Measurements from ENCODE around the gene LNX1. TPM values are rescaled to one million over a fixed set of nuclear protein-coding genes. Genes with fewer than 3 reads are reported as not detected.

The LNX1 gene
- total and polyA plus RNA-seq, 10 of the 15 experiments (the other 5 are each of a cell fraction or from before 2014, with no cell fraction given): 0.72 to 1.4 (median 1.0) TPM

DNA sequence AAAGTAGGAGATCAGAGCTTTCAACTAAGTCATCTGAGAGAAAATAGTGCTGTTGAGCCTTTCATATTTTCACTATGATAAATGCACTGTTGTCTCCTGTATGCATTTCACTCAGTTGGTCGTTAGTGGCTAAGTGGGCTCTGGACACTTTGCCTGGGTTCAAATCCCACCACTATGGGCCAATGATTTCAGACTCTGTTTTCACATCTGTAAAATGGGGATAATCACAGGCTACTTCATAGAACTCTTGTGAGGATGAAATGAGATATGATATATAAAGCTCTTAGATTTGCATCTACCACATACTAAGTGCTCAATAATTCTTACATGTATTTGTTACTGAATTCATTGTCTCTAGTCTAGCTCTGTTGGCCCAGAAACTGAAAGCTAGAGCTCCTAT, 16.8 kb downstream of the LNX1 start:
- Histone ChIP-seq H3K4me1 (ENCODE audit: control insufficient read depth, insufficient read depth, low read length) (no peaks in the 10 kb centered on the region), H3K4me3 (no peak overlapping the region), H4K20me1 (ENCODE audit: control insufficient read depth, insufficient read depth) (no peaks in the 10 kb centered on the region), H3K9me3 (replicated peaks; ENCODE audit: control insufficient read depth, insufficient read depth, low read length) (no peaks in the 10 kb centered on the region), H3K79me2 (ENCODE audit: control insufficient read depth, insufficient read depth, low read length) (no peaks in the 10 kb centered on the region), H3K4me2 (ENCODE audit: control insufficient read depth, insufficient read depth) (no peak overlapping the region), H3K9ac (ENCODE audit: control insufficient read depth, insufficient read depth, low read length) (no peak overlapping the region), H3K27me3 (replicated peaks in 1 of 2; ENCODE audit: control insufficient read depth in 2 of 2, insufficient read depth in 2 of 2, low read length in 1 of 2) (no peaks in the 10 kb centered on the region), H3K27ac (ENCODE audit: control insufficient read depth, insufficient read depth) (no peak overlapping the region), H3K36me3 (ENCODE audit: control insufficient read depth in 2 of 2, insufficient read depth in 2 of 2, low read length in 1 of 2) (no peaks in the 10 kb centered on the region), H2AFZ (ENCODE audit: control insufficient read depth, low read depth, low read length) (no peak overlapping the region)
- ATAC-seq (no peak), FAIRE-seq (no peak), DNase-seq (ENCODE audit: low read depth, low spot score) (no peak)
- BruUV-seq (replicated peaks): no TSS peak
- RAD21 ChIA-PET (ENCODE audit: unreplicated experiment): no interaction called here
- WGBS (ENCODE audit: insufficient coverage, insufficient replicate concordance, low lambda C conversion rate, missing lambda C conversion rate): 0% methylated on average over 1 of the region's 1 CpG
- intact Hi-C loops (cut with micrococcal nuclease; ENCODE audit: unreplicated experiment): no loop called here
- SMC1A ChIA-PET (ENCODE audit: uncharacterized antibody, unreplicated experiment): interaction anchor here (1.1 to 1.2 kb wide), 2 partner anchors 16 to 43 kb away, joined by 4 read pairs; no protein-coding TSS in a partner anchor
- CTCF ChIA-PET: interaction anchor here (0.9 kb wide), 1 partner anchor 10 kb away, joined by 4 read pairs; no protein-coding TSS in a partner anchor
- POLR2A ChIA-PET: no interaction called here
- TF ChIP-seq SUPT20H (IDR thresholded peaks at IDR 0.05; ENCODE audit: borderline replicate concordance, control insufficient read depth, low read depth, low read length): no peak
- no peak for TF ChIP-seq NBN (IDR thresholded peaks at IDR 0.05)
- TF ChIP-seq TCF3 (IDR thresholded peaks at IDR 0.05; ENCODE audit: borderline replicate concordance, insufficient read depth, low read depth, low read length): no peak
- no peak for TF ChIP-seq FOXK2 (IDR thresholded peaks at IDR 0.05)
- no peak for TF ChIP-seq SUZ12 (IDR thresholded peaks at IDR 0.05; ENCODE audit: unreplicated experiment)
- TF ChIP-seq CEBPB (IDR thresholded peaks at IDR 0.05; ENCODE audit: borderline replicate concordance in 1 of 2, low read depth in 2 of 2, low read length in 2 of 2): no peak
- in situ Hi-C loops (cut with MboI): no loop called here

DNA sequence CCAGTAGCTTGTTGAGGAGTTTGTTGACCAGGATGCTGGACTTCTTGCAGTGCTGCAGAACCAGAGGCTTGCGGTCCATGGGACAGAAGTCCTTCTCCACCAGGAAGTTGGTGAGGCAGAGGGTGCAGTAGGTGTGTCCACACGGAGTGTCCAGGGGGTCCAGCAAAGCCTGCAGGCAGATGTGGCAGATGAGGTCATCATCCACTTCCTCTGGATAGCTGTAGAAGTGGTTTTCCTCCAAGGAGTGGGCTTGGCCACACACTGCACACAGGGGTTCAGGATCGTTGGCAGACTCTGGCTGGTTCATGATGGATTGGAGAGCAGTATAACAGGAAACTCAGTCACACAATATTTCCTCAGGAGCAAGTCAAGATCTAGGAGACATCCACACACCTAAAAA, 17.6 kb downstream of the LNX1 start:
- Histone ChIP-seq H3K4me3 (no peak overlapping the region), H3K9ac (ENCODE audit: control insufficient read depth, insufficient read depth, low read length) (no peak overlapping the region), H3K9me3 (replicated peaks; ENCODE audit: control insufficient read depth, insufficient read depth, low read length) (no peaks in the 10 kb centered on the region), H3K4me2 (ENCODE audit: control insufficient read depth, insufficient read depth) (no peak overlapping the region), H3K4me1 (ENCODE audit: control insufficient read depth, insufficient read depth, low read length) (no peaks in the 10 kb centered on the region), H3K27me3 (replicated peaks in 1 of 2; ENCODE audit: control insufficient read depth in 2 of 2, insufficient read depth in 2 of 2, low read length in 1 of 2) (no peaks in the 10 kb centered on the region), H3K36me3 (ENCODE audit: control insufficient read depth in 2 of 2, insufficient read depth in 2 of 2, low read length in 1 of 2) (no peaks in the 10 kb centered on the region), H2AFZ (ENCODE audit: control insufficient read depth, low read depth, low read length) (no peak overlapping the region), H3K27ac (ENCODE audit: control insufficient read depth, insufficient read depth) (no peak overlapping the region), H4K20me1 (ENCODE audit: control insufficient read depth, insufficient read depth) (no peaks in the 10 kb centered on the region), H3K79me2 (ENCODE audit: control insufficient read depth, insufficient read depth, low read length) (no peaks in the 10 kb centered on the region)
- DNase-seq (ENCODE audit: low read depth, low spot score) (no peak), FAIRE-seq (no peak), ATAC-seq (no peak)
- POLR2A ChIA-PET: no interaction called here
- CTCF ChIA-PET: no interaction called here
- in situ Hi-C loops (cut with MboI) (no loop called here), intact Hi-C loops (cut with micrococcal nuclease; ENCODE audit: unreplicated experiment) (no loop called here)
- no TSS peak for BruUV-seq (replicated peaks)
- RAD21 ChIA-PET (ENCODE audit: unreplicated experiment): no interaction called here
- SMC1A ChIA-PET (ENCODE audit: uncharacterized antibody, unreplicated experiment): interaction anchor here (1.1 kb wide), 1 partner anchor 44 kb away, joined by 4 read pairs; no protein-coding TSS in a partner anchor
- WGBS (ENCODE audit: insufficient coverage, insufficient replicate concordance, low lambda C conversion rate, missing lambda C conversion rate): 35% methylated on average over 3 of the region's 3 CpGs
- TF ChIP-seq MEF2A (IDR thresholded peaks at IDR 0.05; ENCODE audit: insufficient read depth, low read depth, low read length): no peak
- no peak for TF ChIP-seq CREB1 (IDR thresholded peaks at IDR 0.05; ENCODE audit: low read depth)
- no peak for TF ChIP-seq TCF7 (IDR thresholded peaks at IDR 0.05; ENCODE audit: borderline replicate concordance)
- TF ChIP-seq PAX5 (IDR thresholded peaks at IDR 0.05; ENCODE audit: borderline replicate concordance, low read depth, low read length): no peak
- TF ChIP-seq POLR2A (IDR thresholded peaks at IDR 0.05; ENCODE audit: low read depth, low read length): no peak
- no peak for TF ChIP-seq SUZ12 (IDR thresholded peaks at IDR 0.05; ENCODE audit: unreplicated experiment)
- no peak for TF ChIP-seq HCFC1 (IDR thresholded peaks at IDR 0.05; ENCODE audit: low read length)
- TF ChIP-seq USF1 (IDR thresholded peaks at IDR 0.05; ENCODE audit: borderline replicate concordance, extremely low read length, insufficient read depth, low read depth, low read length): no peak
- TF ChIP-seq, protein P1, sequence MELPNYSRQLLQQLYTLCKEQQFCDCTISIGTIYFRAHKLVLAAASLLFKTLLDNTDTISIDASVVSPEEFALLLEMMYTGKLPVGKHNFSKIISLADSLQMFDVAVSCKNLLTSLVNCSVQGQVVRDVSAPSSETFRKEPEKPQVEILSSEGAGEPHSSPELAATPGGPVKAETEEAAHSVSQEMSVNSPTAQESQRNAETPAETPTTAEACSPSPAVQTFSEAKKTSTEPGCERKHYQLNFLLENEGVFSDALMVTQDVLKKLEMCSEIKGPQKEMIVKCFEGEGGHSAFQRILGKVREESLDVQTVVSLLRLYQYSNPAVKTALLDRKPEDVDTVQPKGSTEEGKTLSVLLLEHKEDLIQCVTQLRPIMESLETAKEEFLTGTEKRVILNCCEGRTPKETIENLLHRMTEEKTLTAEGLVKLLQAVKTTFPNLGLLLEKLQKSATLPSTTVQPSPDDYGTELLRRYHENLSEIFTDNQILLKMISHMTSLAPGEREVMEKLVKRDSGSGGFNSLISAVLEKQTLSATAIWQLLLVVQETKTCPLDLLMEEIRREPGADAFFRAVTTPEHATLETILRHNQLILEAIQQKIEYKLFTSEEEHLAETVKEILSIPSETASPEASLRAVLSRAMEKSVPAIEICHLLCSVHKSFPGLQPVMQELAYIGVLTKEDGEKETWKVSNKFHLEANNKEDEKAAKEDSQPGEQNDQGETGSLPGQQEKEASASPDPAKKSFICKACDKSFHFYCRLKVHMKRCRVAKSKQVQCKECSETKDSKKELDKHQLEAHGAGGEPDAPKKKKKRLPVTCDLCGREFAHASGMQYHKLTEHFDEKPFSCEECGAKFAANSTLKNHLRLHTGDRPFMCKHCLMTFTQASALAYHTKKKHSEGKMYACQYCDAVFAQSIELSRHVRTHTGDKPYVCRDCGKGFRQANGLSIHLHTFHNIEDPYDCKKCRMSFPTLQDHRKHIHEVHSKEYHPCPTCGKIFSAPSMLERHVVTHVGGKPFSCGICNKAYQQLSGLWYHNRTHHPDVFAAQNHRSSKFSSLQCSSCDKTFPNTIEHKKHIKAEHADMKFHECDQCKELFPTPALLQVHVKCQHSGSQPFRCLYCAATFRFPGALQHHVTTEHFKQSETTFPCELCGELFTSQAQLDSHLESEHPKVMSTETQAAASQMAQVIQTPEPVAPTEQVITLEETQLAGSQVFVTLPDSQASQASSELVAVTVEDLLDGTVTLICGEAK (IDR thresholded peaks at IDR 0.05; ENCODE audit: borderline replicate concordance): no peak
- no peak for TF ChIP-seq RFX5 (IDR thresholded peaks at IDR 0.05; ENCODE audit: low read depth, low read length)

All from GM12878 (cell line).